ENCODE measurements around the gene SLC25A6. TPM values are rescaled to one million over a fixed set of nuclear protein-coding genes. Genes with fewer than 3 reads are reported as not detected.

The SLC25A6 gene
- total RNA-seq, 1 experiment from 2014 or later: 178 TPM

DNA sequence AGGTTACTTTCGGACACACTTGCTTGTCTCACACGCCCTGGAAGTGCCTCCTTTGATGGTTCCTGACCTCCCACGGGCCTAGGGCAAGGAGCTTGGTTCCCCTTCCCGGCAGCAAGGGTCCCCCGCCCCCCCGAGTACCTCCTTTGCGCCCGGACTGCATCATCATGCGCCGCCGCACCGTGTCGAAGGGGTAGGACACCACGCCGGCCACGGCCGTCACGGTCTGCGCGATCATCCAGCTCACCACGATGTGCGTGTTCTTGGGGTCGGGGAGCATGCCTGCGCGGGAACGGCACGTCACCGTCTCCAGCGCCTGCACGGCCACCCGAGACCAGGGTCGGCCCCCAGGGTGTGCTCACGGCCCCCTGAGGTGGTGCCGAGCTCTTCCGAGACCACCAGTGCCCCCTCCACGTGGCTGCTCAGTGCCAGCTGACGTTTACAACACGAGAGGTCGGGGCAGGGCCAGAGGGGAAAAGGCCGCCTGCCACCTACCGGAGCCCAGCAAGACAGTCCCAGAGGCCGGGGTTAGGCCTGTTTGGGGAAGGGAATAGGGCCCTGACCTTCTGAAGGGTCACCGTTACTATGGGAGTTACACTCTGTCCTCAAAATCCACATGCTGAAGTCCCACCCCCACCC is 4.7 kb downstream of the SLC25A6 start:
- intact Hi-C loops (cut with micrococcal nuclease; ENCODE audit: unreplicated experiment): no loop called here
- no peak overlapping the region for H2AFZ ChIP-seq
- no peak for DNase-seq
- ChIA-PET POLR2A (ENCODE audit: unreplicated experiment) (no interaction called here), CTCF (no interaction called here)
- no peaks in the 10 kb centered on the region for H3K27me3 ChIP-seq (ENCODE audit: insufficient read depth, low read depth)
- TF ChIP-seq, protein P1, sequence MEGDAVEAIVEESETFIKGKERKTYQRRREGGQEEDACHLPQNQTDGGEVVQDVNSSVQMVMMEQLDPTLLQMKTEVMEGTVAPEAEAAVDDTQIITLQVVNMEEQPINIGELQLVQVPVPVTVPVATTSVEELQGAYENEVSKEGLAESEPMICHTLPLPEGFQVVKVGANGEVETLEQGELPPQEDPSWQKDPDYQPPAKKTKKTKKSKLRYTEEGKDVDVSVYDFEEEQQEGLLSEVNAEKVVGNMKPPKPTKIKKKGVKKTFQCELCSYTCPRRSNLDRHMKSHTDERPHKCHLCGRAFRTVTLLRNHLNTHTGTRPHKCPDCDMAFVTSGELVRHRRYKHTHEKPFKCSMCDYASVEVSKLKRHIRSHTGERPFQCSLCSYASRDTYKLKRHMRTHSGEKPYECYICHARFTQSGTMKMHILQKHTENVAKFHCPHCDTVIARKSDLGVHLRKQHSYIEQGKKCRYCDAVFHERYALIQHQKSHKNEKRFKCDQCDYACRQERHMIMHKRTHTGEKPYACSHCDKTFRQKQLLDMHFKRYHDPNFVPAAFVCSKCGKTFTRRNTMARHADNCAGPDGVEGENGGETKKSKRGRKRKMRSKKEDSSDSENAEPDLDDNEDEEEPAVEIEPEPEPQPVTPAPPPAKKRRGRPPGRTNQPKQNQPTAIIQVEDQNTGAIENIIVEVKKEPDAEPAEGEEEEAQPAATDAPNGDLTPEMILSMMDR (conservative IDR thresholded peaks at IDR 0.05): no peak
- no peak for TF ChIP-seq EZH2 (IDR thresholded peaks at IDR 0.05; ENCODE audit: low read depth)
- H3K9me2 ChIP-seq (ENCODE audit: insufficient read depth): no peaks in the 10 kb centered on the region
- H3K36me3 ChIP-seq (ENCODE audit: low read depth): peaks cover 62% of the 10 kb centered on the region
- peaks cover 93% of the 10 kb centered on the region for H3F3A ChIP-seq (ENCODE audit: insufficient read depth, low read depth)
- no peak overlapping the region for H3K4me3 ChIP-seq
- peaks cover 81% of the 10 kb centered on the region for H4K20me1 ChIP-seq (ENCODE audit: insufficient read depth)
- no peak overlapping the region for H3K27ac ChIP-seq
- H3K9me3 ChIP-seq (ENCODE audit: insufficient read depth, low read depth): no peaks in the 10 kb centered on the region
- peaks cover 49% of the 10 kb centered on the region for H3K79me2 ChIP-seq (ENCODE audit: low read depth)
- H3K4me1 ChIP-seq (replicated peaks; ENCODE audit: insufficient read depth): peaks cover 18% of the 10 kb centered on the region
- BruUV-seq (replicated peaks): no TSS peak
- H3K4me2 ChIP-seq: no peak overlapping the region

DNA sequence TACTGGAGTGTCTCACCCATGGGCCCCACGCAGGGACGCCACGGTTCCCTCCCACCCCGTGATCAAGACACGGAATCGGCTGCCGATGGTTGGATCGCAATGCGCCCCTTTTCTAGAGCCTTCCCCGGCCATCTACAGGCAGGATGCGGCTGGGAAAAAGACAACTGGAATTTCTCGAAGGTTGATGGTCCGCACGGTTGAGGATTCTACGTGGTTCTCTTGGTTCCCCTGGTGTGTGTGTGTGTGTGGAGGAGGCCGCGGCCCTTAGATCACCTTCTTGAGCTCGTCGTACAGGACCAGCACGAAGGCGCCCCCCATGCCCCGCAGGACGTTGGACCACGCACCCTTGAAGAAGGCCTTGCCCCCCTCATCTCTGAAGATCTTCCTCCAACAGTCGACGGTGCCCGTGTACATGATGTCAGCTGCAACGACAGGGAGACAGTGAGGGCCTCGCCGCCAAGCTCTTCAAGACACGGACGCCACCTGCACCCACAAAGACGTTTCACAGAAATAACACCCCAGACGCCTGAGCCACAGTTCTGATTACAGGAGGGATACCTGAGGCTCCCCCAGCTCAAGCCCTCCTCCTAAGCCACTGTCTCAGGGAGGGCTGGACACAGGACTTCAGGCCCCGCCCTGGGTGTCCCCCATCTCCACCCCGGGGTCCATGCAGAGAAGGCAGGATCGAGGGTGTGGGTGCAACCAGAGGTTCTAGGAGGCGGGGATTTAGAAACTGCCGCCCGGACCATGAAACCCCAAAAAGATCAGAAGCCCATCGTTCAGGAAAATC is 5.4 kb downstream of the SLC25A6 start:
- H3K36me3 ChIP-seq (ENCODE audit: low read depth): peaks cover 62% of the 10 kb centered on the region
- TF ChIP-seq EZH2 (IDR thresholded peaks at IDR 0.05; ENCODE audit: low read depth): no peak
- TF ChIP-seq, protein P1 (conservative IDR thresholded peaks at IDR 0.05): no peak
- intact Hi-C loops (cut with micrococcal nuclease; ENCODE audit: unreplicated experiment): no loop called here
- CTCF ChIA-PET: no interaction called here
- peaks cover 47% of the 10 kb centered on the region for H3K79me2 ChIP-seq (ENCODE audit: low read depth)
- POLR2A ChIA-PET (ENCODE audit: unreplicated experiment): no interaction called here
- H3K4me1 ChIP-seq (replicated peaks; ENCODE audit: insufficient read depth): peaks cover 18% of the 10 kb centered on the region
- no peaks in the 10 kb centered on the region for H3K27me3 ChIP-seq (ENCODE audit: insufficient read depth, low read depth)
- no peaks in the 10 kb centered on the region for H3K9me3 ChIP-seq (ENCODE audit: insufficient read depth, low read depth)
- H3K27ac ChIP-seq: no peak overlapping the region
- no peaks in the 10 kb centered on the region for H3K9me2 ChIP-seq (ENCODE audit: insufficient read depth)
- no TSS peak for BruUV-seq (replicated peaks)
- H3F3A ChIP-seq (ENCODE audit: insufficient read depth, low read depth): peaks cover 97% of the 10 kb centered on the region
- H2AFZ ChIP-seq: no peak overlapping the region
- H4K20me1 ChIP-seq (ENCODE audit: insufficient read depth): peaks cover 87% of the 10 kb centered on the region
- H3K4me3 ChIP-seq: no peak overlapping the region
- DNase-seq: no peak
- no peak overlapping the region for H3K4me2 ChIP-seq

DNA sequence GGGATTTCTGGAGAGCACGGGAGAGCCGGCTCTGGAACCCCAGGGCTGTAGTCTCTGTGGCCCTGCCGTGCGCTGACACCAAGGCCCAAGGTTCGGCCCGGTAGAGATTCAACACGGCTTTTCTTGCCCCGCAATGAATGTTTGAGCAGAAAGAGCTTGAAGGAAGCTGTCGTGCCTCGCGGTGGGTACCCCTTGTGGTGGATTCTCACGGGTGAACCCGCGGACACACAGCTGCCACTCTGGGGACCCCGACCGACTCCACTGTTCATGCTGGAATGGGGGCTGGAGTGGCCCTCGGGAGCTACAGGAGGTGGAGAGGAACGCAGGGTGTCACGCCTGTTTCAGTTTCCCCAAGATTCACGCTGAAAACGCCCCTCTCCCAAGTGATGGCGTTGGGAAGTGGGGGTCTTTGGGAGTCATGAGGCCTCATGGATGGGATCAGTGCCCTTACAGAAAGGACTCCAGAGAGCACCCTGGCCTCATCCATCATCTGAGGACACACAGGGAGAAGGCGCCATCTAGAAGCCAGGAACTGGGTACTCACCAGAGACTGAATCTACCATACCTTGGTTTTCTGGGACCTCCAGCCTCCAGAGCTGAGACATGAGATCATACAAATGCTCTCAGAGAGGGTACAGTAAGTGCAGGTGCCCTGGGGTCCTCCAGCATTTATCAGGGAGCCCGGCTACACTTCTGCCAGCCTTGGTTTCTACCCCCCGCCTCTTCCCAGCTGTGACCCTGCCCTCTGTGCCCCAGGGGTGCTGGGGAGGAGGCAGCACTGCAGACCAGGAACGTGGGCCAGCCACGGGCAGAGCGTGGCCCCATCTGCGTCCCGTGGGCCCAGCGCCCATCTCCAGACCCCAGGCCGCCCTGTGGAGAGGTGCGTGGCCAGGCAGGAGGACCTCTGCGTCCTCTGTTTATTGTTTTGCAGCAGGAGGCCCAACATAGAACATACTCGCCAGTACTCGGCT is 6.4 kb downstream of the SLC25A6 start:
- no peaks in the 10 kb centered on the region for H3K27me3 ChIP-seq (ENCODE audit: insufficient read depth, low read depth)
- H3F3A ChIP-seq (ENCODE audit: insufficient read depth, low read depth): peaks cover 100% of the 10 kb centered on the region
- no TSS peak for BruUV-seq (replicated peaks)
- H3K79me2 ChIP-seq (ENCODE audit: low read depth): peaks cover 38% of the 10 kb centered on the region
- no peaks in the 10 kb centered on the region for H3K9me3 ChIP-seq (ENCODE audit: insufficient read depth, low read depth)
- no peak overlapping the region for H3K4me2 ChIP-seq
- intact Hi-C loops (cut with micrococcal nuclease; ENCODE audit: unreplicated experiment): no loop called here
- H2AFZ ChIP-seq: no peak overlapping the region
- H3K9me2 ChIP-seq (ENCODE audit: insufficient read depth): no peaks in the 10 kb centered on the region
- CTCF ChIA-PET: no interaction called here
- peaks cover 15% of the 10 kb centered on the region for H3K4me1 ChIP-seq (replicated peaks; ENCODE audit: insufficient read depth)
- peaks cover 53% of the 10 kb centered on the region for H3K36me3 ChIP-seq (ENCODE audit: low read depth)
- no peak for TF ChIP-seq EZH2 (IDR thresholded peaks at IDR 0.05; ENCODE audit: low read depth)
- TF ChIP-seq, protein P1 (conservative IDR thresholded peaks at IDR 0.05): no peak
- no peak for DNase-seq
- peaks cover 85% of the 10 kb centered on the region for H4K20me1 ChIP-seq (ENCODE audit: insufficient read depth)
- no peak overlapping the region for H3K4me3 ChIP-seq
- POLR2A ChIA-PET (ENCODE audit: unreplicated experiment): no interaction called here
- H3K27ac ChIP-seq: no peak overlapping the region
